WTC11 (cell line): ENCODE measurements around the gene MST1R. TPM values are rescaled to one million over a fixed set of nuclear protein-coding genes. Genes with fewer than 3 reads are reported as not detected.

ENCODE experiments used
- ATAC-seq: fragments of 200-7000 bp; cut with Tn5 transposase; 2 replicates; pipeline ENCODE4 v1.10.0; 2021; ENCODE audit warnings: mild to moderate bottlenecking, moderate library complexity
- CTCF ChIA-PET: fragments of 300-600 bp; sonication (Branson Sonifier 250); formaldehyde crosslinking; loops from one replicate; lab custom pipeline; 2021; ENCODE audit warnings: antibody characterized with exemption; lab: Charles Lee
- POLR2A ChIA-PET: fragments of 350-600 bp; sonication (Branson Sonifier 250); formaldehyde crosslinking; loops from one replicate; lab custom pipeline; 2021; ENCODE audit warnings: antibody characterized with exemption; lab: Charles Lee
- DNase-seq: peaks from one replicate; pipeline ENCODE4 v3.0.0; 2021; ENCODE audit warnings: low spot score
- H3K27ac Mint-ChIP-seq: 2 replicates; pipeline ENCODE4 v1.8.0; 2021; ENCODE audit warnings: mixed read lengths
- H3K27me3 Mint-ChIP-seq: 2 replicates; pipeline ENCODE4 v1.8.0; 2021; ENCODE audit warnings: low read depth, mild to moderate bottlenecking, moderate library complexity, mixed read lengths
- H3K36me3 Mint-ChIP-seq: 2 replicates; pipeline ENCODE4 v1.8.0; 2021; ENCODE audit warnings: mixed read lengths
- H3K4me1 Mint-ChIP-seq: 2 replicates; pipeline ENCODE4 v1.8.0; 2022; ENCODE audit warnings: mixed read lengths
- H3K4me3 Mint-ChIP-seq: 2 replicates; pipeline ENCODE4 v1.8.0; 2021; ENCODE audit warnings: mild to moderate bottlenecking, moderate library complexity, mixed read lengths
- H3K9me3 Mint-ChIP-seq: 2 replicates; pipeline ENCODE4 v1.8.0; 2021; ENCODE audit warnings: mixed read lengths
- E2F5 ChIP-seq: sonication (generic); formaldehyde crosslinking; IDR thresholded peaks from 2 replicates; pipeline ENCODE4 v1.8.1; 2022; ENCODE audit warnings: mild to moderate bottlenecking, moderate library complexity, missing genetic modification reagents
- HMGA2 ChIP-seq: fragments of 250-450 bp; sonication (Bioruptor Pico); IDR thresholded peaks from 2 replicates; pipeline ENCODE4 v1.4.0; 2021; ENCODE audit warnings: mild to moderate bottlenecking, moderate library complexity
- IRF1 ChIP-seq: sonication (generic); formaldehyde crosslinking; IDR thresholded peaks from 2 replicates; pipeline ENCODE4 v1.8.0; 2023; ENCODE audit warnings: missing genetic modification reagents
- JUN ChIP-seq: sonication (generic); formaldehyde crosslinking; IDR thresholded peaks from 2 replicates; pipeline ENCODE4 v1.8.0; 2023; ENCODE audit warnings: mild to moderate bottlenecking, missing genetic modification reagents
- MYBL2 ChIP-seq: sonication (generic); formaldehyde crosslinking; IDR thresholded peaks from 2 replicates; pipeline ENCODE4 v1.8.1; 2023; ENCODE audit warnings: mild to moderate bottlenecking, moderate library complexity, missing genetic modification reagents
- NFYB ChIP-seq: sonication (generic); formaldehyde crosslinking; conservative IDR thresholded peaks from 2 replicates; pipeline ENCODE4 v1.8.0; 2022; ENCODE audit warnings: low read depth, missing genetic modification reagents
- NR3C1 ChIP-seq: sonication (generic); formaldehyde crosslinking; conservative IDR thresholded peaks from 2 replicates; pipeline ENCODE4 v1.8.1; 2023; ENCODE audit warnings: low read depth, mild to moderate bottlenecking, missing genetic modification reagents
- PRRX2 ChIP-seq: fragments of 250-450 bp; sonication (Bioruptor Pico); IDR thresholded peaks from 2 replicates; pipeline ENCODE4 v1.8.0; 2021; ENCODE audit warnings: mild to moderate bottlenecking
- SP1 ChIP-seq: sonication (generic); formaldehyde crosslinking; conservative IDR thresholded peaks from 2 replicates; pipeline ENCODE4 v1.8.1; 2022; ENCODE audit warnings: missing genetic modification reagents
- TEAD1 ChIP-seq: sonication (generic); formaldehyde crosslinking; IDR thresholded peaks from 2 replicates; pipeline ENCODE4 v1.8.0; 2022; ENCODE audit warnings: mild to moderate bottlenecking, missing genetic modification reagents
- ZNF317 ChIP-seq: sonication (generic); formaldehyde crosslinking; IDR thresholded peaks from 2 replicates; pipeline ENCODE4 v1.8.1; 2023; ENCODE audit warnings: low read depth, mild to moderate bottlenecking, moderate library complexity, missing genetic modification reagents, borderline replicate concordance
- total RNA-seq: library from RNA; stranded (reverse); gene quantifications from 3 replicates; pipeline ENCODE4 v1.2.3, GENCODE V29; 2021
- TF ChIP-seq, protein P1 (sequence below): sonication (generic); formaldehyde crosslinking; IDR thresholded peaks from 2 replicates; pipeline ENCODE4 v1.8.0; 2023; ENCODE audit warnings: missing genetic modification reagents, mild to moderate bottlenecking, borderline replicate concordance
- TF ChIP-seq, protein P2 (sequence below): sonication (generic); formaldehyde crosslinking; conservative IDR thresholded peaks from 2 replicates; pipeline ENCODE4 v1.8.1; 2023; ENCODE audit warnings: mild to moderate bottlenecking, low read depth, missing genetic modification reagents, moderate library complexity
- TF ChIP-seq, protein P3 (sequence below): sonication (generic); formaldehyde crosslinking; IDR thresholded peaks from 2 replicates; pipeline ENCODE4 v1.8.1; 2022; ENCODE audit warnings: missing genetic modification reagents, borderline replicate concordance

MST1R gene
- total RNA-seq, 1 experiment from 2014 or later, result 6.2 TPM

DNA sequence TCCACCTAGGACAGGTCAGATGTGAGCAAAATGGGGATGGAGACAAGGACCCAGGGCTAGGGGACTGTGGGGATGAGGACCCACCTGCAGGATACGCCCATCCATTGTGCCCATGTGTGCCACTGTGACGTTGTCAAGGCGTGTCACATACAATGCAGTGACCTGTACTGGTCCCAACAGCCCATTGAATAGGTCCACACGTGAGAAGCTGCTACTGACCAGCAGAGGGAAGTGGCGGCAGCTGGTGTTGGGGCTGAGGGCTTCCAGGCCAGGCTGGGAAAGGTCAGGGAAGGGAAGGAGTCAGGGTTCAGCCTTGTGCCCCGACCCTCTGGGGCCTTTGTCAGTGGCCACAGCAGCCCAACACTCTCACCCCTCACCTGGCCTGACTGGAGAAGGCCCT, 4.7 kb downstream of the MST1R start (continued):
- TF ChIP-seq, protein P1, sequence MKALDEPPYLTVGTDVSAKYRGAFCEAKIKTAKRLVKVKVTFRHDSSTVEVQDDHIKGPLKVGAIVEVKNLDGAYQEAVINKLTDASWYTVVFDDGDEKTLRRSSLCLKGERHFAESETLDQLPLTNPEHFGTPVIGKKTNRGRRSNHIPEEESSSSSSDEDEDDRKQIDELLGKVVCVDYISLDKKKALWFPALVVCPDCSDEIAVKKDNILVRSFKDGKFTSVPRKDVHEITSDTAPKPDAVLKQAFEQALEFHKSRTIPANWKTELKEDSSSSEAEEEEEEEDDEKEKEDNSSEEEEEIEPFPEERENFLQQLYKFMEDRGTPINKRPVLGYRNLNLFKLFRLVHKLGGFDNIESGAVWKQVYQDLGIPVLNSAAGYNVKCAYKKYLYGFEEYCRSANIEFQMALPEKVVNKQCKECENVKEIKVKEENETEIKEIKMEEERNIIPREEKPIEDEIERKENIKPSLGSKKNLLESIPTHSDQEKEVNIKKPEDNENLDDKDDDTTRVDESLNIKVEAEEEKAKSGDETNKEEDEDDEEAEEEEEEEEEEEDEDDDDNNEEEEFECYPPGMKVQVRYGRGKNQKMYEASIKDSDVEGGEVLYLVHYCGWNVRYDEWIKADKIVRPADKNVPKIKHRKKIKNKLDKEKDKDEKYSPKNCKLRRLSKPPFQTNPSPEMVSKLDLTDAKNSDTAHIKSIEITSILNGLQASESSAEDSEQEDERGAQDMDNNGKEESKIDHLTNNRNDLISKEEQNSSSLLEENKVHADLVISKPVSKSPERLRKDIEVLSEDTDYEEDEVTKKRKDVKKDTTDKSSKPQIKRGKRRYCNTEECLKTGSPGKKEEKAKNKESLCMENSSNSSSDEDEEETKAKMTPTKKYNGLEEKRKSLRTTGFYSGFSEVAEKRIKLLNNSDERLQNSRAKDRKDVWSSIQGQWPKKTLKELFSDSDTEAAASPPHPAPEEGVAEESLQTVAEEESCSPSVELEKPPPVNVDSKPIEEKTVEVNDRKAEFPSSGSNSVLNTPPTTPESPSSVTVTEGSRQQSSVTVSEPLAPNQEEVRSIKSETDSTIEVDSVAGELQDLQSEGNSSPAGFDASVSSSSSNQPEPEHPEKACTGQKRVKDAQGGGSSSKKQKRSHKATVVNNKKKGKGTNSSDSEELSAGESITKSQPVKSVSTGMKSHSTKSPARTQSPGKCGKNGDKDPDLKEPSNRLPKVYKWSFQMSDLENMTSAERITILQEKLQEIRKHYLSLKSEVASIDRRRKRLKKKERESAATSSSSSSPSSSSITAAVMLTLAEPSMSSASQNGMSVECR (CRISPR knock-in tag), result no peak
- TF ChIP-seq NR3C1 (CRISPR knock-in tag) (no peak), TEAD1 (CRISPR knock-in tag) (no peak), PRRX2 (no peak), NFYB (no peak)
- TF ChIP-seq, all 79 proteins: peak for 0

- Mint-ChIP-seq H3K36me3 (no peaks in the 10 kb centered on the region), H3K27me3 (no peaks in the 10 kb centered on the region), H3K27ac (no peak overlapping the region), H3K4me1 (0 out of 2 replicates have a peak, but pooled peaks cover 2% of the 10 kb centered on the region), H3K9me3 (no peaks in the 10 kb centered on the region), H3K4me3 (no peak overlapping the region)
- no peak for TF ChIP-seq ZNF317 (CRISPR knock-in tag)
- no peak for TF ChIP-seq IRF1 (CRISPR knock-in tag)
- no peak for TF ChIP-seq SP1
- TF ChIP-seq MYBL2 (CRISPR knock-in tag), result no peak
- TF ChIP-seq HMGA2 (CRISPR knock-in tag), result no peak
- TF ChIP-seq E2F5 (CRISPR knock-in tag), result no peak
- no peak for ATAC-seq
- ChIA-PET CTCF (interaction anchor here (0.7 to 1.8 kb wide), 3 partner anchors 16 to 93 kb away, joined by 3 to 5 read pairs (median 3); partner anchors contain the start of gene INKA1), POLR2A (no interaction called here)
- DNase-seq, result no peak
Measured at GRCh38 chr3:49896345-49896744, 7.3 kb downstream of the MST1R start.

- POLR2A ChIA-PET, result interaction anchor here (1.3 kb wide), 1 partner anchor 15 kb away, joined by 3 read pairs; no protein-coding TSS in a partner anchor
- no peak for DNase-seq
Measured at GRCh38 chr3:49895791-49896190, 7.9 kb downstream of the MST1R start.

More at GRCh38 chr3:49895791-49896190, 7.9 kb downstream of the MST1R start:
- no peak overlapping the region for H3K4me3 Mint-ChIP-seq
- no peak overlapping the region for H3K27ac Mint-ChIP-seq
- CTCF ChIA-PET, result interaction anchor here (0.8 to 1.8 kb wide), 3 partner anchors 15 to 93 kb away, joined by 4 to 5 read pairs (median 4); partner anchors contain the start of gene INKA1
- TF ChIP-seq, protein P1 (CRISPR knock-in tag), result no peak
- TF ChIP-seq, protein P2, sequence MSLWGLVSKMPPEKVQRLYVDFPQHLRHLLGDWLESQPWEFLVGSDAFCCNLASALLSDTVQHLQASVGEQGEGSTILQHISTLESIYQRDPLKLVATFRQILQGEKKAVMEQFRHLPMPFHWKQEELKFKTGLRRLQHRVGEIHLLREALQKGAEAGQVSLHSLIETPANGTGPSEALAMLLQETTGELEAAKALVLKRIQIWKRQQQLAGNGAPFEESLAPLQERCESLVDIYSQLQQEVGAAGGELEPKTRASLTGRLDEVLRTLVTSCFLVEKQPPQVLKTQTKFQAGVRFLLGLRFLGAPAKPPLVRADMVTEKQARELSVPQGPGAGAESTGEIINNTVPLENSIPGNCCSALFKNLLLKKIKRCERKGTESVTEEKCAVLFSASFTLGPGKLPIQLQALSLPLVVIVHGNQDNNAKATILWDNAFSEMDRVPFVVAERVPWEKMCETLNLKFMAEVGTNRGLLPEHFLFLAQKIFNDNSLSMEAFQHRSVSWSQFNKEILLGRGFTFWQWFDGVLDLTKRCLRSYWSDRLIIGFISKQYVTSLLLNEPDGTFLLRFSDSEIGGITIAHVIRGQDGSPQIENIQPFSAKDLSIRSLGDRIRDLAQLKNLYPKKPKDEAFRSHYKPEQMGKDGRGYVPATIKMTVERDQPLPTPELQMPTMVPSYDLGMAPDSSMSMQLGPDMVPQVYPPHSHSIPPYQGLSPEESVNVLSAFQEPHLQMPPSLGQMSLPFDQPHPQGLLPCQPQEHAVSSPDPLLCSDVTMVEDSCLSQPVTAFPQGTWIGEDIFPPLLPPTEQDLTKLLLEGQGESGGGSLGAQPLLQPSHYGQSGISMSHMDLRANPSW (CRISPR knock-in tag), result no peak
- no peak for TF ChIP-seq JUN
- TF ChIP-seq, protein P3, sequence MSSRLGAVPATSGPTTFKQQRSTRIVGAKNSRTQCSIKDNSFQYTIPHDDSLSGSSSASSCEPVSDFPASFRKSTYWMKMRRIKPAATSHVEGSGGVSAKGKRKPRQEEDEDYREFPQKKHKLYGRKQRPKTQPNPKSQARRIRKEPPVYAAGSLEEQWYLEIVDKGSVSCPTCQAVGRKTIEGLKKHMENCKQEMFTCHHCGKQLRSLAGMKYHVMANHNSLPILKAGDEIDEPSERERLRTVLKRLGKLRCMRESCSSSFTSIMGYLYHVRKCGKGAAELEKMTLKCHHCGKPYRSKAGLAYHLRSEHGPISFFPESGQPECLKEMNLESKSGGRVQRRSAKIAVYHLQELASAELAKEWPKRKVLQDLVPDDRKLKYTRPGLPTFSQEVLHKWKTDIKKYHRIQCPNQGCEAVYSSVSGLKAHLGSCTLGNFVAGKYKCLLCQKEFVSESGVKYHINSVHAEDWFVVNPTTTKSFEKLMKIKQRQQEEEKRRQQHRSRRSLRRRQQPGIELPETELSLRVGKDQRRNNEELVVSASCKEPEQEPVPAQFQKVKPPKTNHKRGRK (CRISPR knock-in tag), result no peak
- H3K27me3 Mint-ChIP-seq, result no peaks in the 10 kb centered on the region
- no peaks in the 10 kb centered on the region for H3K9me3 Mint-ChIP-seq
- no peaks in the 10 kb centered on the region for H3K36me3 Mint-ChIP-seq
- no peak for ATAC-seq
- H3K4me1 Mint-ChIP-seq, result no peaks in the 10 kb centered on the region
